ENCODE measurements around the gene SCAMP3. TPM values are rescaled to one million over a fixed set of nuclear protein-coding genes. Genes with fewer than 3 reads are reported as not detected.

SCAMP3 gene
- polyA plus RNA-seq, 1 donor (not counting 4 experiments of a cell fraction or from before 2014, with no cell fraction given), result 72.1 TPM

DNA sequence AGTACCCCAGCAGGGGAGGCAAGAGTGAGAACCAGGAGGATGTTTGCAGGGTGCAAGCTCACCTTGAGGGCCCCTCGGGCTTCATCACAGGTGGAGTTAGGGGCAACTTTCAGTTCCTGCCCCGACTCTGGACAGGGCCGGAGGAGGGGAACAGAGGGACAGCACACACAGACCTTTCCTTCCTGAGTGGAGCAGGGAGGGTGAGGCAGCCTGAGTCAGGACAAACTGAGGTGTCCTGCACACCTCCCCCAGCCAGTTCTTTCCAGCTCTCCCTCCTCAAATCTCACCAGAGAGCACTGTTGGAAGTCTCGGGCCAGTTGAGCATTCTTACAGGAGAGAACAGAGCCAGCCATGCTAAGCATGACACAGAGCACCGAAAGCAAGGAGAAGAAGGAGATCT is 8.4 kb downstream of the SCAMP3 start:
- Histone ChIP-seq H3K4me2 (ENCODE audit: control insufficient read depth, extremely low read depth, insufficient read depth, low read depth, low read length) (peak overlapping the region; percentile 94), H3K4me1 (ENCODE audit: control insufficient read depth, extremely low read depth, insufficient read depth, low read length) (peaks cover 19% of the 10 kb centered on the region), H3K9me1 (ENCODE audit: control insufficient read depth, extremely low read depth, insufficient read depth, low read length) (no peaks in the 10 kb centered on the region), H4K20me1 (ENCODE audit: control insufficient read depth, extremely low read depth, insufficient read depth, low read length) (no peaks in the 10 kb centered on the region), H3K27ac (ENCODE audit: control insufficient read depth, insufficient read depth, low read length) (no peak overlapping the region), H3K9ac (ENCODE audit: control insufficient read depth, extremely low read depth, insufficient read depth, low read length) (peak overlapping the region; percentile 77), H2AFZ (ENCODE audit: control insufficient read depth, low read length) (no peak overlapping the region), H3K27me3 (ENCODE audit: control insufficient read depth, extremely low read depth, insufficient read depth, low read length) (no peaks in the 10 kb centered on the region), H3K36me3 (ENCODE audit: control insufficient read depth in 2 of 2, extremely low read depth in 1 of 2, insufficient read depth in 2 of 2, low read length in 2 of 2) (peaks cover 7 to 14% of the 10 kb centered on the region in 2 experiments), H3K4me3 (ENCODE audit: control insufficient read depth in 2 of 3, extremely low read depth in 1 of 3, insufficient read depth in 2 of 3, low read depth in 1 of 3, low read length in 3 of 3) (peak overlapping the region; percentile 77 to 83 (median 81)), H3K79me2 (ENCODE audit: control insufficient read depth, insufficient read depth, low read length) (peaks cover 13% of the 10 kb centered on the region), H3K9me3 (ENCODE audit: control insufficient read depth, low read depth, low read length) (no peaks in the 10 kb centered on the region)
- dilution Hi-C loops (cut with MboI; ENCODE audit: extremely low pct_ligation_motif_present, low sequenced_read_pairs), result no loop called here
- DNase-seq (ENCODE audit: low read depth, low spot score) (no peak), FAIRE-seq (peak; percentile 60)
- TF ChIP-seq EZH2 (IDR thresholded peaks at IDR 0.05; ENCODE audit: low read length), result no peak
- TF ChIP-seq, protein P1, sequence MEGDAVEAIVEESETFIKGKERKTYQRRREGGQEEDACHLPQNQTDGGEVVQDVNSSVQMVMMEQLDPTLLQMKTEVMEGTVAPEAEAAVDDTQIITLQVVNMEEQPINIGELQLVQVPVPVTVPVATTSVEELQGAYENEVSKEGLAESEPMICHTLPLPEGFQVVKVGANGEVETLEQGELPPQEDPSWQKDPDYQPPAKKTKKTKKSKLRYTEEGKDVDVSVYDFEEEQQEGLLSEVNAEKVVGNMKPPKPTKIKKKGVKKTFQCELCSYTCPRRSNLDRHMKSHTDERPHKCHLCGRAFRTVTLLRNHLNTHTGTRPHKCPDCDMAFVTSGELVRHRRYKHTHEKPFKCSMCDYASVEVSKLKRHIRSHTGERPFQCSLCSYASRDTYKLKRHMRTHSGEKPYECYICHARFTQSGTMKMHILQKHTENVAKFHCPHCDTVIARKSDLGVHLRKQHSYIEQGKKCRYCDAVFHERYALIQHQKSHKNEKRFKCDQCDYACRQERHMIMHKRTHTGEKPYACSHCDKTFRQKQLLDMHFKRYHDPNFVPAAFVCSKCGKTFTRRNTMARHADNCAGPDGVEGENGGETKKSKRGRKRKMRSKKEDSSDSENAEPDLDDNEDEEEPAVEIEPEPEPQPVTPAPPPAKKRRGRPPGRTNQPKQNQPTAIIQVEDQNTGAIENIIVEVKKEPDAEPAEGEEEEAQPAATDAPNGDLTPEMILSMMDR (optimal IDR thresholded peaks at IDR 0.05 in 1 of 3, IDR thresholded peaks at IDR 0.05 in 1 of 3, conservative IDR thresholded peaks at IDR 0.05 in 1 of 3; ENCODE audit: extremely low read depth in 1 of 3, insufficient read depth in 2 of 3, low read length in 3 of 3), result no peak

DNA sequence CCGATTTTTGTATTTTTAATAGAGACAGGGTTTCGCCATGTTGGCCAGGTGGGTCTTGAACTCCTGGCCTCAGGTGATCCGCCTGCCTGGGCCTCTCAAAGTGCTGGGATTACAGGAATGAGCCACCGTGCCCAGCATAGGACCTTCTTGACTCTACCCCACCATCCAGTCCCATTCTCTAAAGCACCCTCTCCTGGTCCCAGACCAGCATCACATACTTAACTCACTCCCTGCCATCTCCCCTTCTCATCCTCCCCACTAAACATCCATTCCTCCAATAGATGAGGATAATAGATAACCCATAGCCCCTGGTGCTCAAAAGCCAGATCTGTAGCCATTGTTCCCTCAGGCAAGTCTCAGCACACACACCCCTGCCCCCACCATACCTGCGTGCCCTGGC is 9.0 kb downstream of the SCAMP3 start:
- Histone ChIP-seq H3K36me3 (ENCODE audit: control insufficient read depth in 2 of 2, extremely low read depth in 1 of 2, insufficient read depth in 2 of 2, low read length in 2 of 2) (peaks cover 11 to 15% of the 10 kb centered on the region in 2 experiments), H3K4me1 (ENCODE audit: control insufficient read depth, extremely low read depth, insufficient read depth, low read length) (peaks cover 19% of the 10 kb centered on the region), H3K4me2 (ENCODE audit: control insufficient read depth, extremely low read depth, insufficient read depth, low read depth, low read length) (no peak overlapping the region), H2AFZ (ENCODE audit: control insufficient read depth, low read length) (no peak overlapping the region), H3K9me1 (ENCODE audit: control insufficient read depth, extremely low read depth, insufficient read depth, low read length) (no peaks in the 10 kb centered on the region), H3K9me3 (ENCODE audit: control insufficient read depth, low read depth, low read length) (no peaks in the 10 kb centered on the region), H3K27me3 (ENCODE audit: control insufficient read depth, extremely low read depth, insufficient read depth, low read length) (no peaks in the 10 kb centered on the region), H4K20me1 (ENCODE audit: control insufficient read depth, extremely low read depth, insufficient read depth, low read length) (no peaks in the 10 kb centered on the region), H3K9ac (ENCODE audit: control insufficient read depth, extremely low read depth, insufficient read depth, low read length) (no peak overlapping the region), H3K27ac (ENCODE audit: control insufficient read depth, insufficient read depth, low read length) (no peak overlapping the region), H3K4me3 (ENCODE audit: control insufficient read depth in 2 of 3, extremely low read depth in 1 of 3, insufficient read depth in 2 of 3, low read depth in 1 of 3, low read length in 3 of 3) (peak overlapping the region in 1 of 3 experiments; percentile 77), H3K79me2 (ENCODE audit: control insufficient read depth, insufficient read depth, low read length) (peaks cover 13% of the 10 kb centered on the region)
- TF ChIP-seq, protein P1 (optimal IDR thresholded peaks at IDR 0.05 in 1 of 3, IDR thresholded peaks at IDR 0.05 in 1 of 3, conservative IDR thresholded peaks at IDR 0.05 in 1 of 3; ENCODE audit: extremely low read depth in 1 of 3, insufficient read depth in 2 of 3, low read length in 3 of 3), result no peak
- no peak for TF ChIP-seq EZH2 (IDR thresholded peaks at IDR 0.05; ENCODE audit: low read length)
- DNase-seq (ENCODE audit: low read depth, low spot score) (no peak), FAIRE-seq (no peak)
- dilution Hi-C loops (cut with MboI; ENCODE audit: extremely low pct_ligation_motif_present, low sequenced_read_pairs), result no loop called here

Measured in keratinocyte (primary cell).